HFFc6 (cell line): ENCODE results near the gene NPLOC4. TPM values are rescaled to one million over a fixed set of nuclear protein-coding genes. Genes with fewer than 3 reads are reported as not detected.

ENCODE experiments used
- DNase-seq: peaks from one replicate; pipeline ENCODE4 v3.0.0-alpha.2; 2018
- H3K27ac Mint-ChIP-seq: 2 replicates; pipeline ENCODE4 v1.8.0; 2020; ENCODE audit warnings: mild to moderate bottlenecking, mixed read lengths
- H3K27me3 Mint-ChIP-seq: 2 replicates; pipeline ENCODE4 v1.8.0; 2021; ENCODE audit warnings: mild to moderate bottlenecking, moderate library complexity, mixed read lengths; ENCODE audit not compliant: insufficient read depth
- H3K36me3 Mint-ChIP-seq: 2 replicates; pipeline ENCODE4 v1.8.0; 2021; ENCODE audit warnings: low read depth, mixed read lengths
- H3K4me1 Mint-ChIP-seq: 2 replicates; pipeline ENCODE4 v1.8.0; 2020; ENCODE audit warnings: low read depth, mixed read lengths
- H3K4me3 Mint-ChIP-seq: 2 replicates; pipeline ENCODE4 v1.8.0; 2020; ENCODE audit warnings: mild to moderate bottlenecking, moderate library complexity, mixed read lengths
- H3K9me3 Mint-ChIP-seq: 2 replicates; pipeline ENCODE4 v1.8.0; 2020; ENCODE audit warnings: mild to moderate bottlenecking, mixed read lengths
- total RNA-seq, 6 experiments: library from RNA; stranded (reverse); fragmentation: NEBNext Ultra II Directional; extraction: Animal tissue kit (Norgen Biotek cat#: 25700); gene quantifications; 2 replicates in 1 of 6; 3 replicates in 5 of 6; pipeline ENCODE4 v1.2.3, GENCODE V29; 2021
- TF ChIP-seq, protein P1 (sequence below): fragments of 200-600 bp; sonication (generic); IDR thresholded peaks from 2 replicates; pipeline ENCODE4 v1.5.0; 2021; ENCODE audit warnings: antibody characterized with exemption, mild to moderate bottlenecking

Gene NPLOC4
- total RNA-seq, 6 experiments from 2014 or later: 121 to 140 (median 133) TPM

DNA sequence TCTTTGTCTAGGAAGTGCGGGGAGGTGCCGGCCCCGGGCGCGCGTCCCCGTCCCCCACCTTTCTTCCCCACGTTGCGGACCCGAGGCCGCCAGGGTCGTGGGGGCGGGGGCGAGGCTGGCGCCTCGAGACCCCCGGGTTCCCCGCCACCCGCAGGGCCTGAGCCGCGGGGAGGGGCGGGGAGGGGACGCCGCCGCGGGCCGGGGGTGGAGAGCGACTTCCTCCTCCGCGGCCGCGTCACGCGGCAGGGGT is 122.5 kb downstream of the NPLOC4 start:
- Mint-ChIP-seq H3K4me3 (peak overlapping the region; percentile 85), H3K9me3 (peaks cover 28% of the 10 kb centered on the region), H3K36me3 (peaks cover 35% of the 10 kb centered on the region), H3K4me1 (peaks cover 23% of the 10 kb centered on the region), H3K27ac (peak overlapping the region; percentile 78), H3K27me3 (peaks cover 28% of the 10 kb centered on the region)
- TF ChIP-seq, protein P1, sequence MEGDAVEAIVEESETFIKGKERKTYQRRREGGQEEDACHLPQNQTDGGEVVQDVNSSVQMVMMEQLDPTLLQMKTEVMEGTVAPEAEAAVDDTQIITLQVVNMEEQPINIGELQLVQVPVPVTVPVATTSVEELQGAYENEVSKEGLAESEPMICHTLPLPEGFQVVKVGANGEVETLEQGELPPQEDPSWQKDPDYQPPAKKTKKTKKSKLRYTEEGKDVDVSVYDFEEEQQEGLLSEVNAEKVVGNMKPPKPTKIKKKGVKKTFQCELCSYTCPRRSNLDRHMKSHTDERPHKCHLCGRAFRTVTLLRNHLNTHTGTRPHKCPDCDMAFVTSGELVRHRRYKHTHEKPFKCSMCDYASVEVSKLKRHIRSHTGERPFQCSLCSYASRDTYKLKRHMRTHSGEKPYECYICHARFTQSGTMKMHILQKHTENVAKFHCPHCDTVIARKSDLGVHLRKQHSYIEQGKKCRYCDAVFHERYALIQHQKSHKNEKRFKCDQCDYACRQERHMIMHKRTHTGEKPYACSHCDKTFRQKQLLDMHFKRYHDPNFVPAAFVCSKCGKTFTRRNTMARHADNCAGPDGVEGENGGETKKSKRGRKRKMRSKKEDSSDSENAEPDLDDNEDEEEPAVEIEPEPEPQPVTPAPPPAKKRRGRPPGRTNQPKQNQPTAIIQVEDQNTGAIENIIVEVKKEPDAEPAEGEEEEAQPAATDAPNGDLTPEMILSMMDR: no peak
- no peak for DNase-seq

DNA sequence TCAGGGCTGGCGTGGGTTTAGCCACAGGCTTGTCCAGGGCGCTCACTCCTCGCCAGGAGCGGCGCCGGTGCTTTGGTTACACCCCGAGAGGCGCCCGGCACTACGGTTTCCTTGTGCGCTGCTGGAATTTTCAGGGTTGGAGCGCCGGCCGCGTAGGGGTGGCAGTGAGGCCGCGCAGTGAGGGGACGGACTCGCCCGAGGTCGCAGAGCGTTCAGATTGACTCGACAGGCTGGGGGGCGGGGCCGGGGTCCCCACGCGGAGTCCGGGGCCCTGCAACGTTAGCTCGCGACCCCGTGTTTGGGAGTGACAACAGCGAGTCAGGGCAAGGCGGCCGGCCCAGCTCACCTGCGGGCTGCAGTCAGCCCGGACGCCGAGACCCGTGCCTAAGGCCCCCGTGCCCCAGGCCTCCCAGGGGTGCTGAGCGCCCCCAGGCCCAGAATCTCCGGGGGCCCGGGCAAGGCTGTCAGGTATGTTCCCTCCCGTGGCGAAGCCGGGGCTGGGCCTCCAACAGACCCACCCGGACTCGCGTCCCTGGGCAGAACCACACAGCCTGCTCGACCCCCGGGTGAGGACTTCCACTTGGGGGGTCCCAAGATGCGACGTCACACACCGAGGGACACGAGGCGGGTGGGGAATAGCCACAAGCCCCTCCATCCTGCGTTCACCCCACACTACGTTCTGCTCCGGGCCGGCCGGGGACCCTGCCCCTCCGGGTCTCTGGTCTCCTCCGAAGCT is 123.0 kb downstream of the NPLOC4 start:
- H3K27ac Mint-ChIP-seq: peak overlapping the region; percentile 89
- peaks cover 40% of the 10 kb centered on the region for H3K36me3 Mint-ChIP-seq
- H3K9me3 Mint-ChIP-seq: peaks cover 31% of the 10 kb centered on the region
- H3K27me3 Mint-ChIP-seq: peaks cover 32% of the 10 kb centered on the region
- TF ChIP-seq, protein P1: 0 out of 2 replicates have a peak, but pooled peaks have one; percentile 9
- peak overlapping the region; percentile 85 for H3K4me3 Mint-ChIP-seq
- peak; percentile 67 for DNase-seq
- peaks cover 28% of the 10 kb centered on the region for H3K4me1 Mint-ChIP-seq

DNA sequence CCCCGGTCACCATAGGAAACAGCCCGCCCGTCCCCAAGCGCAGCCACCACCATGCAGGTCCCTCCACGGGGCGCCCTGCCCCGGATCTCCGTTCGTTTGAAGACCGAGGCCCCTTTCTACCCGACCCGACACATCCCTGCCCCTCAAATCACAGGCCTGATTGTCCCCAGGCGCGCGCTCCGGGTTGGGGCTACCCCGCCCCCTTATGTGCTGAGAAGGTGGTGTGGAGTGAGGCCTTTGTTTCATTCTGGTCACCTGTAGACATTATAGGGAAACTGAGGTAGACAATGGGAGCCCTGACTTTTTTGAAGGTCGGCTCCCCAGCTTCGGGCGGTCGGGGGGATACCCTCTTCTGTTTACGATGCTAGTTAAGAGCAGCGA is 123.5 kb downstream of the NPLOC4 start:
- H3K27me3 Mint-ChIP-seq: peaks cover 34% of the 10 kb centered on the region
- peak; percentile 59 for DNase-seq

DNA sequence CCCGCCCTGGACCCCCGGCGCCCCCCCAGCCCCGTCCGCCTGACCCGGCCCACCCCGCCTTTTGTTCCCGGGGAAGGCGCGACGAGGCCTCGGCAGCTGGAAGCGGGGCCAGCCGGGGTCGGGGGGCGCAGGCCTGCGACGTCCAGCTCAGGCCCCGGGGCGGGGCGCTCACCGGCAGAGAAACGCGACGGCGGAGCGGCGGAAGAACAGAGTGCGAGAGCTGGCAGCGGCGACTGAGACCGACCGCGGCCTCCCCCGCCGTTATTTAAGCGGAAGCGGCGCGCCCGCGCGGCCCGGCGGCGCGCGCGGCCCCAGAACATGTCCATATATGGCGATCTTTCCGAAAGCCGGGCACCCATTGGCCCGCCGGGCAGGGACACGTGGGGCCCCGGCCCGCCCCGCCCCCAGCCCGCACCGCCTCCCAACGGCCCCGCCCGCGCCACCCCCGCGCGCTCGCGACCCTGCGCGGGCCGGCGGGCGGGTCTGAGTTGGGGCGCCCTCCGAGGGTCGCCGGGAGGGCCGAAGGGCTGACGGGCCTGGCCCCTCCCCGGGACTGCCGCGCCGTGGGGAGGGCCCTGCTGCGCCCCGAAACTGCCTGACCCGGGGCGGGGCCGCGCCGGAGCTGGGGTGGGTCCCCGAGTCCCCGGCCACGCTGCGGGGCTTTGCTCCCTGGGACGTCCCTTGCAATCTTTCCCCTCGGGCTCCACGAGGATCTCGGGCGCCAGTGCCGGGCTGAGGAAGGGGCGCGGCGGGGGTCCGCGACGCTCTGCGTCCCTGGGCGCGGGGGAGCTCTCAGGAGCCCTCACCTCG is 124.1 kb downstream of the NPLOC4 start, which contains the start of gene ACTG1:
ACTG1 (minus strand) TSS at position 238 of the 810 bp plus-strand sequence. CDS start 445 bp downstream, outside the sequence.
- DNase-seq: peak; percentile 94
- peaks cover 45% of the 10 kb centered on the region for H3K36me3 Mint-ChIP-seq
- peaks cover 34% of the 10 kb centered on the region for H3K27me3 Mint-ChIP-seq
- H3K4me1 Mint-ChIP-seq: peaks cover 23% of the 10 kb centered on the region
- peaks cover 31% of the 10 kb centered on the region for H3K9me3 Mint-ChIP-seq
- H3K4me3 Mint-ChIP-seq: peak within 1 kb of the TSS; percentile 99
- peak within 1 kb of the TSS; percentile 96 for H3K27ac Mint-ChIP-seq
- TF ChIP-seq, protein P1: no peak

More for the DNA sequence above, 123.5 kb downstream of the NPLOC4 start:
- Mint-ChIP-seq H3K4me3 (peak overlapping the region; percentile 85), H3K9me3 (peaks cover 31% of the 10 kb centered on the region), H3K4me1 (peaks cover 29% of the 10 kb centered on the region), H3K27ac (peak overlapping the region; percentile 89), H3K36me3 (peaks cover 45% of the 10 kb centered on the region)
- TF ChIP-seq, protein P1: no peak

DNA sequence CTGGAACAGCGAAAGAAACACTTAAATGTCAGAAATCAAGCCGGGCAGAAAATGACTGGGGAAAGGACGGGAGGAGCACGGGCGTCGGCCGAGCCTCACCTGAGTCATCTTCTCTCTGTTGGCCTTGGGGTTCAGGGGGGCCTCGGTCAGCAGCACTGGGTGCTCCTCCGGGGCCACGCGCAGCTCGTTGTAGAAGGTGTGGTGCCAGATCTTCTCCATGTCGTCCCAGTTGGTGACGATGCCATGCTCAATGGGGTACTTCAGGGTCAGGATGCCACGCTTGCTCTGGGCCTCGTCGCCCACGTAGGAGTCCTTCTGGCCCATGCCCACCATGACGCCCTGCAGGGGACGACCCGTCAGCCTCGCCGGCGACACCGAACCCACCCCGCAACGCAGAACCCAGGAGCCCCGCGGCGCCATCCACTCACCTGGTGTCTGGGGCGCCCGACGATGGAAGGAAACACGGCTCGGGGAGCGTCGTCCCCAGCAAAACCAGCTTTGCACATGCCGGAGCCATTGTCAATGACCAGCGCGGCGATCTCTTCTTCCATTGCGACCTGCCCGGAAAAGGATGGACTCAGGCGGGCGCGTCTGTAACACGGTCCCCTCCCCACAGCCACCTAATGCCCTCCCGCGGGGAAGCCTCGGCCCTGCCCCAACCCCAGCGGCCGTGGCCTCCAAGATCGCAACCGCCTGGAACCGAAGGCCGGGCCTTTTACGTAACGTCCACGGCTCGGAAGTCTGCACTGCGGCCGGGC is 124.9 kb downstream of the NPLOC4 start:
- Mint-ChIP-seq H3K27me3 (peaks cover 34% of the 10 kb centered on the region), H3K4me3 (peak overlapping the region; percentile 99), H3K27ac (peak overlapping the region; percentile 96), H3K9me3 (peaks cover 31% of the 10 kb centered on the region), H3K36me3 (peaks cover 45% of the 10 kb centered on the region), H3K4me1 (peaks cover 23% of the 10 kb centered on the region)
- peak; percentile 43 for DNase-seq
- TF ChIP-seq, protein P1: no peak
